Endothelial cell of umbilical vein (primary cell): ENCODE data around the gene RARA. TPM values are rescaled to one million over a fixed set of nuclear protein-coding genes. Genes with fewer than 3 reads are reported as not detected.

Experiments used
- BruUV-seq: library from RNA; stranded (reverse); fragments of 400-500 nt; replicated peaks from 2 replicates; lab custom pipeline; 2021; lab: Mats Ljungman, UMichigan
- CTCF ChIA-PET: fragments of 300-600, 350-600 bp; sonication (Branson Sonifier 250); formaldehyde crosslinking; loops from one replicate; lab custom pipeline; 2021; ENCODE audit warnings: antibody characterized with exemption, inconsistent platforms; lab: Charles Lee
- POLR2A ChIA-PET: fragments of 300-600, 350-600 bp; sonication (Branson Sonifier 250); formaldehyde crosslinking; loops from one replicate; lab custom pipeline; 2021; ENCODE audit warnings: antibody characterized with exemption, inconsistent platforms; lab: Charles Lee
- DNase-seq: peaks from one replicate; pipeline ENCODE4 v3.0.0-alpha.2; 2011; ENCODE audit warnings: low read depth, low spot score
- FAIRE-seq: peaks from 2 replicates; lab custom pipeline; 2011; peaks lifted over from hg19 to GRCh38; lab: Jason Lieb, UNC
- H2AFZ ChIP-seq: 2 replicates; pipeline ENCODE4 v1.6.0; 2012; ENCODE audit warnings: low read depth, low read length, control low read depth, inconsistent platforms
- H3K27ac ChIP-seq: 2 replicates; pipeline ENCODE4 v1.5.1; 2011; ENCODE audit warnings: low read depth, mild to moderate bottlenecking, control low read depth, low read length, moderate library complexity; ENCODE audit not compliant: insufficient read depth
- H3K27me3 ChIP-seq, 2 experiments: 2 replicates each; pipeline versions ENCODE4 v1.6.0 to v1.6.1; 2011; ENCODE audit warnings: low read length in 2 of 2, mixed read lengths in 1 of 2; ENCODE audit not compliant: control insufficient read depth in 2 of 2, insufficient read depth in 2 of 2
- H3K36me3 ChIP-seq, 2 experiments: 2 replicates in 1 of 2; 3 replicates in 1 of 2; pipeline ENCODE4 v1.5.1; 2011; ENCODE audit warnings: low read length in 2 of 2, mild to moderate bottlenecking in 1 of 2, moderate library complexity in 1 of 2; ENCODE audit not compliant: control insufficient read depth in 2 of 2, insufficient read depth in 2 of 2; ENCODE audit errors: extremely low read depth in 1 of 2
- H3K4me1 ChIP-seq: 3 replicates; pipeline ENCODE4 v1.5.1; 2011; ENCODE audit warnings: mild to moderate bottlenecking, low read length; ENCODE audit not compliant: control insufficient read depth, insufficient read depth; ENCODE audit errors: extremely low read depth
- H3K4me2 ChIP-seq: 2 replicates; pipeline ENCODE4 v1.6.1; 2011; ENCODE audit warnings: low read length, control low read depth, mixed read lengths; ENCODE audit not compliant: insufficient read depth
- H3K4me3 ChIP-seq, 3 experiments: fragments of 200-600 bp in 1 of 3; sonication (generic), shearing (Covaris generic) in 1 of 3; replicated peaks in 1 of 3; 2 replicates each; pipeline ENCODE4 v1.5.1; 2011 to 2016; ENCODE audit warnings: control low read depth in 3 of 3, low read length in 3 of 3, mild to moderate bottlenecking in 2 of 3, inconsistent platforms in 1 of 3, low read depth in 1 of 3, moderate library complexity in 1 of 3; ENCODE audit not compliant: insufficient read depth in 1 of 3
- H3K79me2 ChIP-seq: 2 replicates; pipeline ENCODE4 v1.6.0; 2012; ENCODE audit warnings: low read length, inconsistent platforms; ENCODE audit not compliant: control insufficient read depth, insufficient read depth
- H3K9ac ChIP-seq: replicated peaks from 2 replicates; pipeline ENCODE3; 2011; ENCODE audit warnings: low read length, control low read depth; ENCODE audit not compliant: insufficient read depth; ENCODE audit errors: extremely low read depth
- H3K9me1 ChIP-seq: replicated peaks from 3 replicates; pipeline ENCODE4 v1.6.0; 2011; ENCODE audit warnings: mild to moderate bottlenecking, low read length; ENCODE audit not compliant: control insufficient read depth, insufficient read depth; ENCODE audit errors: extremely low read depth
- H3K9me3 ChIP-seq: replicated peaks from 2 replicates; pipeline ENCODE4 v1.5.1; 2012; ENCODE audit warnings: low read length, inconsistent platforms; ENCODE audit not compliant: control insufficient read depth, insufficient read depth
- H4K20me1 ChIP-seq: replicated peaks from 2 replicates; pipeline ENCODE3; 2011; ENCODE audit warnings: mild to moderate bottlenecking, low read length; ENCODE audit not compliant: control insufficient read depth, insufficient read depth; ENCODE audit errors: extremely low read depth
- EZH2 ChIP-seq: IDR thresholded peaks from 2 replicates; pipeline ENCODE4 v1.6.1; 2012; ENCODE audit warnings: borderline replicate concordance, low read depth, mild to moderate bottlenecking, moderate library complexity, low read length, inconsistent platforms; ENCODE audit not compliant: severe bottlenecking
- FOS ChIP-seq: IDR thresholded peaks from 2 replicates; pipeline ENCODE4 v1.6.1; 2011; ENCODE audit warnings: mild to moderate bottlenecking, low read length, moderate library complexity, borderline replicate concordance; ENCODE audit not compliant: insufficient read depth
- GATA2 ChIP-seq: IDR thresholded peaks from 2 replicates; pipeline ENCODE4 v1.7.0; 2011; ENCODE audit warnings: low read depth, mild to moderate bottlenecking, moderate library complexity, mixed read lengths, low read length; ENCODE audit not compliant: insufficient read length, insufficient read depth
- JUN ChIP-seq: IDR thresholded peaks from 2 replicates; pipeline ENCODE4 v1.6.1; 2011; ENCODE audit warnings: borderline replicate concordance, low read depth; ENCODE audit not compliant: insufficient read length, insufficient read depth
- MYC ChIP-seq: IDR thresholded peaks from one replicate; pipeline ENCODE4 v1.6.1; 2011; ENCODE audit warnings: mild to moderate bottlenecking, low read depth, low read length
- POLR2A ChIP-seq: IDR thresholded peaks from 2 replicates; pipeline ENCODE4 v1.6.1; 2012; ENCODE audit warnings: low read depth, mild to moderate bottlenecking, control low read depth, low read length
- POLR2AphosphoS5 ChIP-seq: IDR thresholded peaks from 2 replicates; pipeline ENCODE4 v1.6.1; 2012; ENCODE audit warnings: low read depth, mild to moderate bottlenecking, control low read depth, low read length, moderate library complexity; ENCODE audit not compliant: insufficient read depth
- dilution Hi-C: fragments of 300-500 bp; cut with MboI; formaldehyde crosslinking; loops from one replicate; pipeline ENCODE4 v1.15.0; 2019; ENCODE audit warnings: low sequenced_read_pairs; ENCODE audit not compliant: extremely low pct_ligation_motif_present
- intact Hi-C: fragments of 100-400 bp; cut with micrococcal nuclease; formaldehyde crosslinking; loops from one replicate; pipeline ENCODE4 v1.10.0; 2022
- polyA plus RNA-seq, 4 experiments: library from polyadenylated mRNA; depleted of rRNA in 3 of 4; stranded (reverse) in 3 of 4; unstranded in 1 of 4; fragments of >200 nt; gene quantifications; 2 replicates each; pipeline versions ENCODE4 v1.2.1 to v1.2.3, GENCODE V29; 2011 to 2012; ENCODE audit warnings: missing spikeins in 1 of 4
- total RNA-seq: library from RNA; stranded (reverse); gene quantifications from 2 replicates; pipeline ENCODE4 v1.2.3, GENCODE V29; 2021
- TF ChIP-seq, protein P1 (sequence below): IDR thresholded peaks from 2 replicates; pipeline ENCODE4 v1.6.1; 2011; ENCODE audit not compliant: insufficient read depth, insufficient read length
- TF ChIP-seq, protein P2 (sequence below), 2 donors: IDR thresholded peaks; 1 replicate in 1 of 2; 2 replicates in 1 of 2; pipeline ENCODE4 v1.5.1; 2011; ENCODE audit warnings: low read length in 2 of 2, mild to moderate bottlenecking in 2 of 2, moderate library complexity in 2 of 2, control low read depth in 1 of 2, inconsistent platforms in 1 of 2, low read depth in 1 of 2; ENCODE audit not compliant: insufficient read depth in 1 of 2; ENCODE audit errors: extremely low read depth in 1 of 2

The RARA gene
- total and polyA plus RNA-seq, 2 donors (not counting 3 experiments of a cell fraction or from before 2014, with no cell fraction given), result 11.9 to 37.8 TPM

DNA sequence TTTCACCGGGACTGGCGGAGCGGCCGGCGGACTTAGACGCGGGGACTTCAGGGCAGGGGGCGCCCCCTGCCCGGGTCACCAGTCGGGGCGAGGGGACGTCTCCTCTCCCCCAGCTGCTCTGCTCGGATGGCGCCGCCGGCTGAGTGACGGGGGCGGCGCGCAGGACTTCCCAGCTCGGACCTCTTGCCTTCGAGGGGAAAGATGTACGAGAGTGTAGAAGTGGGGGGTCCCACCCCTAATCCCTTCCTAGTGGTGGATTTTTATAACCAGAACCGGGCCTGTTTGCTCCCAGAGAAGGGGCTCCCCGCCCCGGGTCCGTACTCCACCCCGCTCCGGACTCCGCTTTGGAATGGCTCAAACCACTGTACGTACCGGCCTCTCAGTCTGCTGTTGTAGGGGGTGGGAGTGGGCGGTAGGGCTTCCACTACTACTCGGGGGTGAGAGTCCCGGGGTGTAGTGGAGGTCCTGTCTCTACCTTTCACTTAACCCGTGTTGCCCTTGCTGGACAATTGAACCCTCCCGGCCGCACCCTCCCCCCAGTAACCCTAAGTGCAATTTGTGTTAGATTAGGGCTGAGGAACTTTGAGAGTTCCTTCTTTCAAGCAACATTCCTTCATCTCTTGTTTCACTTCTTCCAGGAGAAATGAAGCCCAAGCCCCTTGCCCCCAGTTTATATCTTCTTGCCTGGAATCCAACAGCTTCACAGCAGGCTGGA is 33.7 kb downstream of the RARA start:
- peak overlapping the region; percentile 69 to 85 (median 76) for H3K4me3 ChIP-seq
- ChIA-PET CTCF (interaction anchor here (0.9 to 10.6 kb wide), 6 partner anchors 12 to 40 kb away, joined by 3 to 109 read pairs (median 16); no protein-coding TSS in a partner anchor), POLR2A (interaction anchor here (0.7 to 1.8 kb wide), 2 partner anchors 25 to 26 kb away, joined by 3 to 6 read pairs; no protein-coding TSS in a partner anchor)
- peaks cover 60% of the 10 kb centered on the region for H3K79me2 ChIP-seq
- H3K9me1 ChIP-seq, result no peaks in the 10 kb centered on the region
- no peak overlapping the region for H2AFZ ChIP-seq
- H3K36me3 ChIP-seq, result peaks cover 0 to 1% of the 10 kb centered on the region in 2 experiments
- intact Hi-C loops, result loop anchor here (1.0 kb wide), 2 partner anchors 24 to 39 kb away; no protein-coding TSS in a partner anchor
- peaks cover 48% of the 10 kb centered on the region for H3K4me1 ChIP-seq
- no peak for DNase-seq
- peak overlapping the region; percentile 89 for H3K9ac ChIP-seq
- no peaks in the 10 kb centered on the region for H3K27me3 ChIP-seq
- dilution Hi-C loops, result no loop called here
- peak overlapping the region; percentile 62 for H3K4me2 ChIP-seq
- no TSS peak for BruUV-seq
- no peak for TF ChIP-seq EZH2
- TF ChIP-seq POLR2A, result no peak
- TF ChIP-seq JUN, result no peak
- no peak for TF ChIP-seq GATA2
- TF ChIP-seq, protein P1, sequence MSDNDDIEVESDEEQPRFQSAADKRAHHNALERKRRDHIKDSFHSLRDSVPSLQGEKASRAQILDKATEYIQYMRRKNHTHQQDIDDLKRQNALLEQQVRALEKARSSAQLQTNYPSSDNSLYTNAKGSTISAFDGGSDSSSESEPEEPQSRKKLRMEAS, result no peak
- TF ChIP-seq, protein P2, sequence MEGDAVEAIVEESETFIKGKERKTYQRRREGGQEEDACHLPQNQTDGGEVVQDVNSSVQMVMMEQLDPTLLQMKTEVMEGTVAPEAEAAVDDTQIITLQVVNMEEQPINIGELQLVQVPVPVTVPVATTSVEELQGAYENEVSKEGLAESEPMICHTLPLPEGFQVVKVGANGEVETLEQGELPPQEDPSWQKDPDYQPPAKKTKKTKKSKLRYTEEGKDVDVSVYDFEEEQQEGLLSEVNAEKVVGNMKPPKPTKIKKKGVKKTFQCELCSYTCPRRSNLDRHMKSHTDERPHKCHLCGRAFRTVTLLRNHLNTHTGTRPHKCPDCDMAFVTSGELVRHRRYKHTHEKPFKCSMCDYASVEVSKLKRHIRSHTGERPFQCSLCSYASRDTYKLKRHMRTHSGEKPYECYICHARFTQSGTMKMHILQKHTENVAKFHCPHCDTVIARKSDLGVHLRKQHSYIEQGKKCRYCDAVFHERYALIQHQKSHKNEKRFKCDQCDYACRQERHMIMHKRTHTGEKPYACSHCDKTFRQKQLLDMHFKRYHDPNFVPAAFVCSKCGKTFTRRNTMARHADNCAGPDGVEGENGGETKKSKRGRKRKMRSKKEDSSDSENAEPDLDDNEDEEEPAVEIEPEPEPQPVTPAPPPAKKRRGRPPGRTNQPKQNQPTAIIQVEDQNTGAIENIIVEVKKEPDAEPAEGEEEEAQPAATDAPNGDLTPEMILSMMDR (IDR thresholded peaks at IDR 0.05; ENCODE audit: extremely low read depth in 1 of 2, insufficient read depth in 1 of 2, low read depth in 1 of 2, low read length in 2 of 2), result no peak
- TF ChIP-seq MYC, result no peak
- TF ChIP-seq POLR2AphosphoS5, result no peak
- TF ChIP-seq FOS, result no peak
- peak overlapping the region; percentile 77 for H3K27ac ChIP-seq
- no peak for FAIRE-seq
- H3K9me3 ChIP-seq, result no peaks in the 10 kb centered on the region
- no peaks in the 10 kb centered on the region for H4K20me1 ChIP-seq
